Measurements from ENCODE around the gene DNAJC11. TPM values are rescaled to one million over a fixed set of nuclear protein-coding genes. Genes with fewer than 3 reads are reported as not detected.
"Not testable (repeated sequence)": the region's sequence is repeated elsewhere in the genome, so short reads cannot be mapped to it uniquely, and the experiment has no call there.

The DNAJC11 gene
- total RNA-seq, 1 experiment from 2014 or later: 93.6 TPM

DNA sequence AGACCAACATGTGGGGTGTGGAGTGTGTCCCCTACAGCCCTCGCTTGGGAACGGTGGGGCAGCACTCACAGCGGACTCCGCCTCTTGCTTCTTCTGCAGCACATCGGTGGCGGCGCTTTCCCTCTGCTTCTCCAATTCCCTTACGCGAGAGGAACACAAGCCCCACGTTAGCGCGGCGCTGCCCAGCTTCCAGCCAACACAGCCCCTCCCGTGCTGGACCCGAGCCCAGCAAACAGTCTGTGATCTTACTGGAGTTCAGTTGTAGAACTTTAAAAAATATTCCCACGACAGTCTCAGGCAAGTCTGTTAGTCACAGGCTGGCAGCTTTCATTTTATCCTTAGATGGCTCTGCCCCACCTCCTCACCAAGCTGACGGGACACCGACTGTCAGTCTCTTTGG, 63.4 kb downstream of the DNAJC11 start:
- in situ Hi-C loops (cut with HindIII; ENCODE audit: low pct_unique_long_range_greater_than_20kb, low sequenced_read_pairs): no loop called here
- CTCF ChIA-PET: no interaction called here

DNA sequence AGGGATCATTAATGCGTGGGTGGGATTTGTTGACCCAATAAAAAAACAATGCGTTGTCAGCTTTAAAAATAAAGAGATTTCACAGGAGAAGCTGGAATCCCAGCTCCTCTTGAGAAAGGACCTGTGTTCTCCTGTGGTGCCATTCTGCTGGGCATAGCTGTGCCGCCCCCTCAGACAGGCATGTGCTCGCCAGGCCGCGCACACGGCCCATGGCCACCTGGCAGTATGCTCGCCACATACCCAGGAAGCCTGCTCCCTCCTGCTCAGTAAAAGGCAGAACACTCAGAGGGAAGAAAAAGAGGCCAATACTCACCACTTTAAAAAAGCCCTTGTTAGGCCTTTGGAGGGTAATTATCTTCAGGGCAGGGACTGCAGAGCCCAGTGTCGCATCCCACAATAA, 63.8 kb downstream of the DNAJC11 start:
- Histone ChIP-seq H3K27ac (ENCODE audit: low read length) (no peak overlapping the region), H3K4me3 (ENCODE audit: low read depth in 2 of 2, low read length in 2 of 2) (no peak overlapping the region), H3K4me1 (ENCODE audit: control insufficient read depth, insufficient read depth, low read length) (no peaks in the 10 kb centered on the region), H3K27me3 (ENCODE audit: control insufficient read depth, insufficient read depth, low read length) (no peaks in the 10 kb centered on the region), H3K36me3 (ENCODE audit: control insufficient read depth, insufficient read depth, low read length) (peaks cover 8% of the 10 kb centered on the region), H3K9me3 (ENCODE audit: control insufficient read depth, insufficient read depth, low read depth, low read length) (no peaks in the 10 kb centered on the region)
- POLR2A ChIA-PET: no interaction called here
- in situ Hi-C loops (cut with HindIII; ENCODE audit: low pct_unique_long_range_greater_than_20kb, low sequenced_read_pairs): no loop called here
- TF ChIP-seq, protein P1, sequence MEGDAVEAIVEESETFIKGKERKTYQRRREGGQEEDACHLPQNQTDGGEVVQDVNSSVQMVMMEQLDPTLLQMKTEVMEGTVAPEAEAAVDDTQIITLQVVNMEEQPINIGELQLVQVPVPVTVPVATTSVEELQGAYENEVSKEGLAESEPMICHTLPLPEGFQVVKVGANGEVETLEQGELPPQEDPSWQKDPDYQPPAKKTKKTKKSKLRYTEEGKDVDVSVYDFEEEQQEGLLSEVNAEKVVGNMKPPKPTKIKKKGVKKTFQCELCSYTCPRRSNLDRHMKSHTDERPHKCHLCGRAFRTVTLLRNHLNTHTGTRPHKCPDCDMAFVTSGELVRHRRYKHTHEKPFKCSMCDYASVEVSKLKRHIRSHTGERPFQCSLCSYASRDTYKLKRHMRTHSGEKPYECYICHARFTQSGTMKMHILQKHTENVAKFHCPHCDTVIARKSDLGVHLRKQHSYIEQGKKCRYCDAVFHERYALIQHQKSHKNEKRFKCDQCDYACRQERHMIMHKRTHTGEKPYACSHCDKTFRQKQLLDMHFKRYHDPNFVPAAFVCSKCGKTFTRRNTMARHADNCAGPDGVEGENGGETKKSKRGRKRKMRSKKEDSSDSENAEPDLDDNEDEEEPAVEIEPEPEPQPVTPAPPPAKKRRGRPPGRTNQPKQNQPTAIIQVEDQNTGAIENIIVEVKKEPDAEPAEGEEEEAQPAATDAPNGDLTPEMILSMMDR (IDR thresholded peaks at IDR 0.05): no peak
- TF ChIP-seq, protein P2, sequence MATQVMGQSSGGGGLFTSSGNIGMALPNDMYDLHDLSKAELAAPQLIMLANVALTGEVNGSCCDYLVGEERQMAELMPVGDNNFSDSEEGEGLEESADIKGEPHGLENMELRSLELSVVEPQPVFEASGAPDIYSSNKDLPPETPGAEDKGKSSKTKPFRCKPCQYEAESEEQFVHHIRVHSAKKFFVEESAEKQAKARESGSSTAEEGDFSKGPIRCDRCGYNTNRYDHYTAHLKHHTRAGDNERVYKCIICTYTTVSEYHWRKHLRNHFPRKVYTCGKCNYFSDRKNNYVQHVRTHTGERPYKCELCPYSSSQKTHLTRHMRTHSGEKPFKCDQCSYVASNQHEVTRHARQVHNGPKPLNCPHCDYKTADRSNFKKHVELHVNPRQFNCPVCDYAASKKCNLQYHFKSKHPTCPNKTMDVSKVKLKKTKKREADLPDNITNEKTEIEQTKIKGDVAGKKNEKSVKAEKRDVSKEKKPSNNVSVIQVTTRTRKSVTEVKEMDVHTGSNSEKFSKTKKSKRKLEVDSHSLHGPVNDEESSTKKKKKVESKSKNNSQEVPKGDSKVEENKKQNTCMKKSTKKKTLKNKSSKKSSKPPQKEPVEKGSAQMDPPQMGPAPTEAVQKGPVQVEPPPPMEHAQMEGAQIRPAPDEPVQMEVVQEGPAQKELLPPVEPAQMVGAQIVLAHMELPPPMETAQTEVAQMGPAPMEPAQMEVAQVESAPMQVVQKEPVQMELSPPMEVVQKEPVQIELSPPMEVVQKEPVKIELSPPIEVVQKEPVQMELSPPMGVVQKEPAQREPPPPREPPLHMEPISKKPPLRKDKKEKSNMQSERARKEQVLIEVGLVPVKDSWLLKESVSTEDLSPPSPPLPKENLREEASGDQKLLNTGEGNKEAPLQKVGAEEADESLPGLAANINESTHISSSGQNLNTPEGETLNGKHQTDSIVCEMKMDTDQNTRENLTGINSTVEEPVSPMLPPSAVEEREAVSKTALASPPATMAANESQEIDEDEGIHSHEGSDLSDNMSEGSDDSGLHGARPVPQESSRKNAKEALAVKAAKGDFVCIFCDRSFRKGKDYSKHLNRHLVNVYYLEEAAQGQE (IDR thresholded peaks at IDR 0.05; ENCODE audit: insufficient read depth in 1 of 2, low read depth in 2 of 2, low read length in 1 of 2): no peak
- TF ChIP-seq POLR2AphosphoS5 (IDR thresholded peaks at IDR 0.05; ENCODE audit: low read depth, low read length) (no peak), SIN3A (IDR thresholded peaks at IDR 0.05; ENCODE audit: borderline replicate concordance, insufficient read depth, low read depth, low read length) (no peak), TCF7L2 (IDR thresholded peaks at IDR 0.05; ENCODE audit: low read depth, low read length) (no peak)
- DNase-seq (ENCODE audit: low read depth, low spot score) (no peak), ATAC-seq (no peak)
- intact Hi-C loops (cut with micrococcal nuclease; ENCODE audit: unreplicated experiment): no loop called here
- BruUV-seq (replicated peaks): no TSS peak
- CTCF ChIA-PET: no interaction called here

More for the DNA sequence above, 63.4 kb downstream of the DNAJC11 start:
- ATAC-seq (no peak), DNase-seq (ENCODE audit: low read depth, low spot score) (no peak)
- Histone ChIP-seq H3K4me3 (ENCODE audit: low read depth in 2 of 2, low read length in 2 of 2) (no peak overlapping the region), H3K9me3 (ENCODE audit: control insufficient read depth, insufficient read depth, low read depth, low read length) (no peaks in the 10 kb centered on the region), H3K27ac (ENCODE audit: low read length) (no peak overlapping the region), H3K36me3 (ENCODE audit: control insufficient read depth, insufficient read depth, low read length) (peaks cover 8% of the 10 kb centered on the region), H3K4me1 (ENCODE audit: control insufficient read depth, insufficient read depth, low read length) (no peaks in the 10 kb centered on the region), H3K27me3 (ENCODE audit: control insufficient read depth, insufficient read depth, low read length) (no peaks in the 10 kb centered on the region)
- intact Hi-C loops (cut with micrococcal nuclease; ENCODE audit: unreplicated experiment): no loop called here
- POLR2A ChIA-PET: no interaction called here
- BruUV-seq (replicated peaks): no TSS peak
- TF ChIP-seq POLR2AphosphoS5 (IDR thresholded peaks at IDR 0.05; ENCODE audit: low read depth, low read length): no peak
- TF ChIP-seq, protein P2 (IDR thresholded peaks at IDR 0.05; ENCODE audit: insufficient read depth in 1 of 2, low read depth in 2 of 2, low read length in 1 of 2): no peak
- no peak for TF ChIP-seq SIN3A (IDR thresholded peaks at IDR 0.05; ENCODE audit: borderline replicate concordance, insufficient read depth, low read depth, low read length)
- TF ChIP-seq, protein P1 (IDR thresholded peaks at IDR 0.05): no peak
- no peak for TF ChIP-seq TCF7L2 (IDR thresholded peaks at IDR 0.05; ENCODE audit: low read depth, low read length)

DNA sequence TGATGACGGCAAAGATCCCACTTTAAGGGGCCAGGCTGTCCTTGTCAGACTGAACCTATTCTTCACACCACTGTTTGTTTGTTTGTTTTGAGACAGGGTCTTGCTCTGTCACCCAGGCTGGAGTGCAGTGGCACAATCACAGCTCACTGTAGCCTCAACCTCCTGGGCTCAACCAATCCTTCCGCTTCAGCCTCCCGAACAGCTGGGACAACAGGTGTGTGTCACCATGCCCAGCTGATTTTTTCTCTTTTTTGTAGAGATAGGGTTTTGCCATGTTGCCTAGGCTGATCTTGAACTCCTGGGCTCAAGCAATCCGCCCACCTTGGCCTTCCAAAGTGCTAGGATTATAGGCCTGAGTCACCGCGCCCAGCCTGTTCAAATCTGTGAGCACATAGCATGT, 64.8 kb downstream of the DNAJC11 start:
- H3K27ac ChIP-seq (ENCODE audit: low read length); ATAC-seq; BruUV-seq (replicated peaks); H3K36me3 ChIP-seq (ENCODE audit: control insufficient read depth, insufficient read depth, low read length); intact Hi-C loops (cut with micrococcal nuclease; ENCODE audit: unreplicated experiment); H3K4me1 ChIP-seq (ENCODE audit: control insufficient read depth, insufficient read depth, low read length); DNase-seq (ENCODE audit: low read depth, low spot score); CTCF ChIA-PET; in situ Hi-C loops (cut with HindIII; ENCODE audit: low pct_unique_long_range_greater_than_20kb, low sequenced_read_pairs); H3K27me3 ChIP-seq (ENCODE audit: control insufficient read depth, insufficient read depth, low read length); H3K4me3 ChIP-seq (ENCODE audit: low read depth in 2 of 2, low read length in 2 of 2); H3K9me3 ChIP-seq (ENCODE audit: control insufficient read depth, insufficient read depth, low read depth, low read length): not testable (repeated sequence)
- POLR2A ChIA-PET: interaction anchor here (0.6 kb wide), 1 partner anchor 508 kb away, joined by 3 read pairs; no protein-coding TSS in a partner anchor

Data from Panc1 (cell line).